ENCODE results near the gene VEGFC. TPM values are rescaled to one million over a fixed set of nuclear protein-coding genes. Genes with fewer than 3 reads are reported as not detected.
A peak's percentile ranks its signal among the peaks of the same experiment; 100 is the strongest.

VEGFC gene
- total and polyA plus RNA-seq, 8 donors = 6.3 to 30.5 (median 25.4) TPM

DNA sequence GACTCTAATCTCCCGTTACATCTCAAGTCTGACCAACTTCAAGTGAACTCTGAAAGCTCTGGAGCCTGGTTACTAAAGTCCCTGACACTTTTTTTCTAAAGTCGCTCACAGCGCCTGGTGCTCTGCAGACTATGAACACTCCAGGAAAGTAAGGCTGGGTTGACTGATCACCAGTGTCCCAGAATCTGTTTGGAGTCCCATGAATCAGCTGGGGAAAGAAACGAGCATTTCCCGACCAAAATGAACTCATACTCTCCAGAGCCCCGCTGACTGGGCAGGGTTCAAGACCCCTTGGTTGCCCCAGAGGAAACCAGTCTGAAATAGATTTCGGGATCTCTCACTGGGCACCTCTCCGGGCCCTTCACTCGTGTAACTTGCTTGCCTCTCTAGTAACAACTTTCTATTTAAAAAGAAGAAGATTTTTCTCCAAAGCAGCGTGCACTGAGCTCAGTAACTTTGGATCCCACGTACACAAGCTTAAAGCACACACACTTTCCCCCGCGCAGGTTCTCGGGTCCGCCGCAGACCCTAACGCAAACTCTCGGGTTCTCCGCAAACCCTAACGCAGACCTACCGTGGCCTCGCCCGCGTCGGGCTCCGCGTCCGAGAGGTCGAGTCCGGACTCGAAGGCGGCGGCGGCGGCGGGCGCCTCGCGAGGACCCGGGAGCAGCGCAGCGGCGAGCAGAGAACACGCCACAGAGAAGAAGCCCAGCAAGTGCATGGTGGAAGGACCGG lies 964 bp downstream of the VEGFC start:
- ATAC-seq (peak; percentile 18), DNase-seq (peak in 1 of 4 donors; percentile 84)

DNA sequence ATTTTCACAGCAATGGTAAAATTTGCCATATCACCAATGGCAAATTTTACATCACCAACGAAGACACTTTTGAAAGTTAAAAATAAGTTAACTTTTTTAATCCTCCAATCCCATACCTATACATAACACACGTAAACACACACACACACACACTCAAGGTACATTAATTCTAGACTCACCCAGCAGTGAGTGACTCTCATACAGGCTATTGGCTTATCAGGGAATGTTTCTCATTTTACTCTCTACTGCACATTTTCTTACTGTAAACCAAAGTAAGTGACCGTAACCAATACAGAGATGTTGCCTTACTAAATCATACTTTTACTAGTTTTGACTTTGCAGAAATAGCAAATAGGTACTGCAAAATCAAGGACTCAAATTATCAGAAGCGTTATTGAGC lies 2.3 kb downstream of the VEGFC start:
- no peak overlapping the region for H3K27ac ChIP-seq

More for the DNA sequence above, 964 bp downstream of the VEGFC start:
- Histone ChIP-seq H3K27ac (peak overlapping the region; percentile 76 to 77), H3K36me3 (no peaks in the 10 kb centered on the region), H3K4me1 (no peaks in the 10 kb centered on the region), H3K4me3 (peak overlapping the region; percentile 38 to 55), H3K27me3 (peaks cover 0 to 53% of the 10 kb centered on the region in 2 donors), H3K9me3 (no peaks in the 10 kb centered on the region)
- TF ChIP-seq CTCF (IDR thresholded peaks at IDR 0.05) = no peak
- intact Hi-C loops (cut with DNase I) = no loop called here

GRCh38 chr4:176789955-176790354 lies 2.8 kb downstream of the VEGFC start:
- H3K27me3 ChIP-seq = peaks cover 0 to 53% of the 10 kb centered on the region in 2 donors
- no peak overlapping the region for H3K27ac ChIP-seq
- intact Hi-C loops (cut with DNase I) = no loop called here
- no peaks in the 10 kb centered on the region for H3K9me3 ChIP-seq
- no peaks in the 10 kb centered on the region for H3K4me1 ChIP-seq
- peak; percentile 44 to 49 for TF ChIP-seq CTCF (IDR thresholded peaks at IDR 0.05)
- DNase-seq = peak in 1 of 4 donors; percentile 54
- H3K36me3 ChIP-seq = no peaks in the 10 kb centered on the region
- peak; percentile 52 for ATAC-seq
- peak overlapping the region in 1 of 2 donors; percentile 55 for H3K4me3 ChIP-seq

More for the DNA sequence above, 2.3 kb downstream of the VEGFC start:
- peaks cover 0 to 53% of the 10 kb centered on the region in 2 donors for H3K27me3 ChIP-seq
- DNase-seq (no peak), ATAC-seq (no peak)
- no peaks in the 10 kb centered on the region for H3K4me1 ChIP-seq
- peak overlapping the region in 1 of 2 donors; percentile 55 for H3K4me3 ChIP-seq
- no peak for TF ChIP-seq CTCF (IDR thresholded peaks at IDR 0.05)
- no peaks in the 10 kb centered on the region for H3K36me3 ChIP-seq
- no peaks in the 10 kb centered on the region for H3K9me3 ChIP-seq
- intact Hi-C loops (cut with DNase I) = no loop called here

GRCh38 chr4:176788971-176789370 lies 3.8 kb downstream of the VEGFC start:
- no peaks in the 10 kb centered on the region for H3K9me3 ChIP-seq
- TF ChIP-seq CTCF (IDR thresholded peaks at IDR 0.05) = no peak
- H3K4me1 ChIP-seq = no peaks in the 10 kb centered on the region
- ATAC-seq = no peak
- H3K4me3 ChIP-seq = no peak overlapping the region
- no peaks in the 10 kb centered on the region for H3K36me3 ChIP-seq
- H3K27me3 ChIP-seq = peaks cover 0 to 44% of the 10 kb centered on the region in 2 donors
- intact Hi-C loops (cut with DNase I) = no loop called here
- no peak for DNase-seq
- no peak overlapping the region for H3K27ac ChIP-seq

- intact Hi-C loops (cut with DNase I) = no loop called here
- Histone ChIP-seq H3K27ac (no peak overlapping the region), H3K4me3 (no peak overlapping the region), H3K36me3 (no peaks in the 10 kb centered on the region), H3K27me3 (peaks cover 0 to 36% of the 10 kb centered on the region in 2 donors), H3K9me3 (no peaks in the 10 kb centered on the region), H3K4me1 (no peaks in the 10 kb centered on the region)
- no peak for TF ChIP-seq CTCF (IDR thresholded peaks at IDR 0.05)
- DNase-seq = no peak
- no peak for ATAC-seq
Measured at GRCh38 chr4:176788248-176788647, 4.5 kb downstream of the VEGFC start.

All from left lung (tissue), 10 donors.